ENCODE results near the gene JUND. TPM values are rescaled to one million over a fixed set of nuclear protein-coding genes. Genes with fewer than 3 reads are reported as not detected.

JUND gene
- total RNA-seq, 6 donors from 2014 or later = 281 to 1,101 (median 639) TPM

DNA sequence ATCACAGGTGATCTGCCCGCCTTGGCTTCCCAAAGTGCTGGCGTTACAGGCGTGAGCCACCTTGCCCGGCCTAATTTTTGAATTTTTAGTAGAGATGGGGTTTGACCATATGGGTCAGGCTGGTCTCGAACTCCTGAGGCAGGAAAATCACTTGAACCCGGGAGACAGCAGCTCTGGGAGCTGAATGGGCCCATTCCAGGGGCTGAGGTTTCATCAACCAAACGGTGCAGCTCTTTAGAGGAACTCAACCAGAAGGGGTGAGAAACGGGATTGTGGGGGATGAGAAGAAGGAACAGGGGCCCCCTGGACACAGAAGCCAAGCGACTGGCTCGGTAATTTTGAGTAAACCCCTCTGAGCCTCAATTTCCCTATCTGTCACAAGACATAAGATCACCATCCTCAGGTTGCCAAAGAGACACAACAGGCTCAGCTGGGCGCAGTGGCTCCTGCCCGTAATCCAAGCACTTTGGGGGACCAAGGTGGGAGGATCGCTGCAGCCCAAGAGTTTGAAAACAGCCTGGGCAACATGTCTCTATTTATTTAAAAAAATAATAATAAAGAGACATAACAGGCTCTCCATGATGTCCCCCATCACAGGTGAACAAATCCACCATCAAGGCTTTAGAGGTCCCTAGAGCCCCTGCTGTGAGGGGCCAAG lies 7.7 kb downstream of the JUND start:
- TF ChIP-seq POLR2AphosphoS5 (IDR thresholded peaks at IDR 0.05) (no peak), EP300 (IDR thresholded peaks at IDR 0.05) (no peak), POLR2A (IDR thresholded peaks at IDR 0.05) (no peak), CTCF (IDR thresholded peaks at IDR 0.05) (no peak)
- Histone ChIP-seq H3K4me3 (no peak overlapping the region), H3K9me3 (no peaks in the 10 kb centered on the region), H3K27ac (peak overlapping the region in 3 of 4 donors; percentile 14 to 46 (median 21)), H3K27me3 (no peaks in the 10 kb centered on the region), H3K4me1 (peaks cover 35 to 43% (median 40%) of the 10 kb centered on the region in 4 donors), H3K36me3 (peaks cover 3 to 25% (median 12%) of the 10 kb centered on the region in 4 donors)
- no peak for ATAC-seq (ENCODE audit: low FRiP score in 2 of 2)
- WGBS, 2 donors = 86 to 94% methylated on average over 13 of the region's 13 CpGs
- no peak for DNase-seq

DNA sequence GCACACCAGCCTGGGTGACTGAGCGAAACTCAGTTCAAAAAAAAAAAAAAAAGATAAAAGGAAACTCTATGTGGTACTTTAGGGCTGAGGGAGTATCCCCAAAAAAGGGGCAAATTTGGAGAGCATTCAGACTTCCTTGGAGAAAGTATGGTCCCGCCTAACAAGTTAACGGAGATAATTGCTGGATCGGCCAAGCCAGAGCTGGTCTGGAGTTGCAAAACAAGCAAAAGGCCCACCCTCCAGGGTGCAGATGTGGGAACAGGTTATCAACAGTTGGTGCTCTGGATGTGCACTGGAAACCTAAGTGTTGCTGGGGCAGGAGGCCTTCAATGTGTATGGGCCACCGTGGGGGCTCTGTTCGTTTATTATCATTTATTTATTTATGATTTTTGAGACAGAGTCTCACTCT lies 10.0 kb downstream of the JUND start:
- H3K27me3 ChIP-seq = no peaks in the 10 kb centered on the region
- DNase-seq (no peak), ATAC-seq (ENCODE audit: low FRiP score in 2 of 2) (peak in 1 of 2 donors; percentile 10)
- H3K4me3 ChIP-seq = no peak overlapping the region
- H3K36me3 ChIP-seq = peaks cover 7 to 30% (median 14%) of the 10 kb centered on the region in 4 donors
- no peak overlapping the region for H3K27ac ChIP-seq
- TF ChIP-seq POLR2AphosphoS5 (IDR thresholded peaks at IDR 0.05) (no peak), POLR2A (IDR thresholded peaks at IDR 0.05) (no peak), EP300 (IDR thresholded peaks at IDR 0.05) (no peak), CTCF (IDR thresholded peaks at IDR 0.05) (no peak)
- 56% methylated on average over 6 of the region's 6 CpGs for WGBS, 2 donors
- H3K4me1 ChIP-seq = peaks cover 20 to 23% (median 22%) of the 10 kb centered on the region in 4 donors
- H3K9me3 ChIP-seq = no peaks in the 10 kb centered on the region

DNA sequence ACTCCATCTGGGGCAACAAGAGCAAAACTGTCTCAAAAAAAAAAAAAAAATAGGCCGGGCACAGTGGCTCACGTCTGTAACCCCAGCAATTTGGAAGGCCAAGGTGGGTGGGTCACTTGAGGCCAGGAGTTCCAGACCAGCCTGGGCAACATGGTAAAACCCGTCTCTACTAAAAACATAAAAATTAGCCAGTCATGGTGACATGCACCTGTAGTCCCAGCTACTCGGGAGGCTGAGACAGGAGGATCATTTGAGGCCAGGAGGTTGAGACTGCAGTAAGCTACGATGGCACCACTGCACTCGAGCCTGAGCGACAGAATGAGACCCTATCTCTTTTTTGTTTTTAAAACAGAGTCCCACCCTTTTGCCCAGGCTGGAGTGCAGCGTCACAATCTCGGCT lies 11.1 kb downstream of the JUND start:
- no peak for ATAC-seq (ENCODE audit: low FRiP score in 2 of 2)
- 91 to 99% methylated on average over 9 of the region's 9 CpGs for WGBS, 2 donors
- TF ChIP-seq EP300 (IDR thresholded peaks at IDR 0.05) (no peak), POLR2AphosphoS5 (IDR thresholded peaks at IDR 0.05) (no peak), POLR2A (IDR thresholded peaks at IDR 0.05) (no peak), CTCF (IDR thresholded peaks at IDR 0.05) (no peak)

DNA sequence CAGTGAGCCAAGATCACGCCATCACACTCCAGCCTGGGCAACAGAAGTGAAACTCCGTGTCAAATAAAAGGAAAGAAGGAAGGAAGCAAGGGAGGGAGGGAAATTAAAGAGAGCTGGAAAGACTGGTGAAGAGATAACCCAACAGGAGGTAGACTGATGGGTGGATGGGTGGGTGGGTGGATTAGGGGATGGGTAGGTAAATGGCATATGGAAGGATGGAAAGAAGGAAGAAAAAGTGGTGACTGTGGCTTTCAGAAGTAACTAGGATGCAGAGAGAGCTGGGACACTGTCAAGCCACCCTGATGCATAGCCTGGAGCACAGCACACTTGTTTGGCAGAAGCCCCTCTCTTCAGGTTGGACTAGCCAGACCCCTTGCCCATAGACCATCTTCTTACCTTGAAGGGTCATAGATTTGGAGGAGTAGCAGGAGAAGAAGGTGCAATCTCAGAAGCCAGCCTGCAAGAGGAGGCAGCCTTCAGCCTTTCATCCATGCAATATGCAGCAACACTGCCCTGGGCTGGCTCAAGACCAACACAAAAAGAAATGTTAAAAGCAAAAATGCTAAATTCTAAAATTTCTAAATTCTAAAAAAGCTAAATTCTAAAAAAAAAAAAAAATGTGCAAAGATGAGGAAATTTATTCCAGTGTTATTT lies 12.2 kb downstream of the JUND start:
- TF ChIP-seq POLR2AphosphoS5 (IDR thresholded peaks at IDR 0.05) (no peak), POLR2A (IDR thresholded peaks at IDR 0.05) (peak in 1 of 4 donors; percentile 7)
- WGBS, 2 donors = 60 to 70% methylated on average over 2 of the region's 2 CpGs
- no peak for ATAC-seq (ENCODE audit: low FRiP score in 2 of 2)
- H3K27ac ChIP-seq = no peak overlapping the region
- H3K4me3 ChIP-seq = no peak overlapping the region
- peaks cover 7 to 43% (median 33%) of the 10 kb centered on the region in 4 donors for H3K36me3 ChIP-seq
- no peak for DNase-seq
- H3K9me3 ChIP-seq = no peaks in the 10 kb centered on the region
- H3K4me1 ChIP-seq = peaks cover 1 to 2% (median 2%) of the 10 kb centered on the region in 4 donors
- H3K27me3 ChIP-seq = no peaks in the 10 kb centered on the region

More for the DNA sequence above, 11.1 kb downstream of the JUND start:
- Histone ChIP-seq H3K36me3 (peaks cover 7 to 32% (median 22%) of the 10 kb centered on the region in 4 donors), H3K27me3 (no peaks in the 10 kb centered on the region), H3K9me3 (no peaks in the 10 kb centered on the region), H3K27ac (no peak overlapping the region), H3K4me3 (no peak overlapping the region), H3K4me1 (peaks cover 13% of the 10 kb centered on the region in 4 donors)
- DNase-seq = no peak

GRCh38 chr19:18266771-18267686 lies 14.4 kb downstream of the JUND start:
- WGBS, 2 donors = 81 to 93% methylated on average over 16 to 41 of the region's 42 CpGs
- peak in 1 of 4 donors; percentile 14 for TF ChIP-seq POLR2A (IDR thresholded peaks at IDR 0.05)
- no peak for TF ChIP-seq EP300 (IDR thresholded peaks at IDR 0.05)
- peaks cover 7 to 60% (median 39%) of the 10 kb centered on the region in 4 donors for H3K36me3 ChIP-seq

More at GRCh38 chr19:18266771-18267686, 14.4 kb downstream of the JUND start:
- no peaks in the 10 kb centered on the region for H3K9me3 ChIP-seq
- H3K27me3 ChIP-seq = no peaks in the 10 kb centered on the region
- H3K4me1 ChIP-seq = no peaks in the 10 kb centered on the region
- DNase-seq (peak in 1 of 2 donors; percentile 87), ATAC-seq (ENCODE audit: low FRiP score in 2 of 2) (no peak)
- no peak overlapping the region for H3K27ac ChIP-seq
- H3K4me3 ChIP-seq = no peak overlapping the region
